ENCODE data around the gene APOA5. TPM values are rescaled to one million over a fixed set of nuclear protein-coding genes. Genes with fewer than 3 reads are reported as not detected.
A peak's percentile ranks its signal among the peaks of the same experiment; 100 is the strongest.

Gene APOA5
- total RNA-seq, 1 experiment from 2014 or later, result 0.11 TPM

DNA sequence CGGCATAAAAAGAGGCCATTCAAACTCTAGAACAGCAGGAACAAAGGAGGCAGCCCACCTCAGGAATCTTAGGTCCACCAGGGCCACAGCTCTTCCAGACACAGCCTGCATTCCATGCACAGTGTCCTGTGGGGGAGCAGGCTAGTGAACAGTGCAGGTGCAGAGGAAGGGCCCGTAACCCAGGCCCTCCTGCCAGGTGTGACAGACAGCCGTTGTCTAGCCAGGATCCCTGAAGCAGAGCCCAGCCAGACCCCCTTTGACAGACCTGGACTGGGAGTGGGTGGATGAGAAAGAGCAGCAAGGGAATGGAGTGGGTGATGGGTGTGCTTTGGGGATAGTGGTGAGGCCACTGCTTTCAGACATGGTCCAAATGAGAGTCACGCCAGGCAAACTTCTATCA lies 2.7 kb downstream of the APOA5 start:
- Histone ChIP-seq H3K4me2 (ENCODE audit: insufficient read depth, insufficient read length, low read length) (no peak overlapping the region), H3T11ph (ENCODE audit: low read length) (no peak overlapping the region), H2BK5ac (ENCODE audit: insufficient read length, low read length) (no peak overlapping the region), H2AK5ac (ENCODE audit: insufficient read length, low read length) (no peak overlapping the region), H3K9ac (ENCODE audit: extremely low read depth, insufficient read length, low read length) (no peak overlapping the region), H3K9me3 (ENCODE audit: control insufficient read depth, low read depth, low read length) (no peaks in the 10 kb centered on the region), H3K23ac (ENCODE audit: insufficient read length, low read depth, low read length) (no peak overlapping the region), H3K23me2 (ENCODE audit: insufficient read length, low read depth, low read length, poor library complexity, severe bottlenecking) (peaks cover 13% of the 10 kb centered on the region), H3K79me2 (ENCODE audit: insufficient read depth, low read length) (peaks cover 2% of the 10 kb centered on the region; the same call in 1 of the 2 replicates), H4K20me1 (ENCODE audit: control insufficient read depth, insufficient read depth, insufficient read length) (no peaks in the 10 kb centered on the region), H3K79me1 (ENCODE audit: insufficient read depth, low read depth, low read length, poor library complexity, severe bottlenecking) (peaks cover 5% of the 10 kb centered on the region), H3K18ac (ENCODE audit: insufficient read length, low read depth, low read length) (no peak overlapping the region), H3K56ac (ENCODE audit: insufficient read length, low read depth, low read length) (no peak overlapping the region), H4K91ac (ENCODE audit: insufficient read length, low read depth, low read length) (no peak overlapping the region), H2BK15ac (ENCODE audit: low read depth, low read length) (no peak overlapping the region), H3K4ac (ENCODE audit: low read depth, low read length) (no peak overlapping the region), H4K5ac (ENCODE audit: insufficient read length, low read depth, low read length) (no peak overlapping the region), H3K27me3 (ENCODE audit: insufficient read depth, low read length) (no peaks in the 10 kb centered on the region; the same call in 1 of the 2 replicates), H3K4me1 (ENCODE audit: insufficient read depth, low read length) (no peaks in the 10 kb centered on the region; the same call in 1 of the 2 replicates), H3K27ac (ENCODE audit: insufficient read length, low read depth, low read length) (no peak overlapping the region), H2AFZ (ENCODE audit: low read length) (no peak overlapping the region), H3K14ac (ENCODE audit: insufficient read depth, low read length) (no peak overlapping the region), H2BK120ac (ENCODE audit: low read depth, low read length, poor library complexity, severe bottlenecking) (no peak overlapping the region), H4K8ac (replicated peaks; ENCODE audit: insufficient read length, low read depth, low read length) (no peak overlapping the region), H2BK12ac (ENCODE audit: insufficient read length, low read depth, low read length) (no peak overlapping the region), H2BK20ac (ENCODE audit: low read depth, low read length, poor library complexity, severe bottlenecking) (no peak overlapping the region)
- peaks cover 22% of the 10 kb centered on the region for H3K27me3 Mint-ChIP-seq (ENCODE audit: low read depth)
- WGBS (ENCODE audit: extremely low coverage, insufficient read length, low lambda C conversion rate), result no CpG with 5 or more reads among the region's 4 CpGs
- peak overlapping the region; percentile 88 to 91 for H3K4me3 Mint-ChIP-seq
- H3K4me1 Mint-ChIP-seq, result peaks cover 21 to 32% of the 10 kb centered on the region in 2 experiments
- peaks cover 21 to 34% (median 33%) of the 10 kb centered on the region in 3 experiments for H3K36me3 Mint-ChIP-seq (ENCODE audit: insufficient read depth in 1 of 3, low read depth in 3 of 3)
- TF ChIP-seq, protein P1, sequence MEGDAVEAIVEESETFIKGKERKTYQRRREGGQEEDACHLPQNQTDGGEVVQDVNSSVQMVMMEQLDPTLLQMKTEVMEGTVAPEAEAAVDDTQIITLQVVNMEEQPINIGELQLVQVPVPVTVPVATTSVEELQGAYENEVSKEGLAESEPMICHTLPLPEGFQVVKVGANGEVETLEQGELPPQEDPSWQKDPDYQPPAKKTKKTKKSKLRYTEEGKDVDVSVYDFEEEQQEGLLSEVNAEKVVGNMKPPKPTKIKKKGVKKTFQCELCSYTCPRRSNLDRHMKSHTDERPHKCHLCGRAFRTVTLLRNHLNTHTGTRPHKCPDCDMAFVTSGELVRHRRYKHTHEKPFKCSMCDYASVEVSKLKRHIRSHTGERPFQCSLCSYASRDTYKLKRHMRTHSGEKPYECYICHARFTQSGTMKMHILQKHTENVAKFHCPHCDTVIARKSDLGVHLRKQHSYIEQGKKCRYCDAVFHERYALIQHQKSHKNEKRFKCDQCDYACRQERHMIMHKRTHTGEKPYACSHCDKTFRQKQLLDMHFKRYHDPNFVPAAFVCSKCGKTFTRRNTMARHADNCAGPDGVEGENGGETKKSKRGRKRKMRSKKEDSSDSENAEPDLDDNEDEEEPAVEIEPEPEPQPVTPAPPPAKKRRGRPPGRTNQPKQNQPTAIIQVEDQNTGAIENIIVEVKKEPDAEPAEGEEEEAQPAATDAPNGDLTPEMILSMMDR (conservative IDR thresholded peaks at IDR 0.05), result no peak
- H3K27ac Mint-ChIP-seq, result no peak overlapping the region; a peak in 1 of 7 replicates
- H3K9me3 Mint-ChIP-seq, result no peaks in the 10 kb centered on the region
- DNase-seq, result no peak

All from H9 (cell line).